Activated naive CD8-positive, alpha-beta T cell (primary cell): ENCODE results near the gene FSIP1.

Source experiments
- H3K27ac Mint-ChIP-seq: one replicate; pipeline ENCODE4 v1.8.0; 2021; ENCODE audit warnings: mixed read lengths
- H3K27me3 Mint-ChIP-seq: one replicate; pipeline ENCODE4 v1.8.0; 2021; ENCODE audit warnings: mixed read lengths
- H3K36me3 Mint-ChIP-seq: one replicate; pipeline ENCODE4 v1.8.0; 2021; ENCODE audit warnings: mixed read lengths
- H3K4me1 Mint-ChIP-seq: one replicate; pipeline ENCODE4 v1.8.0; 2021; ENCODE audit warnings: low read depth, mixed read lengths
- H3K4me3 Mint-ChIP-seq: one replicate; pipeline ENCODE4 v1.8.0; 2021; ENCODE audit warnings: mild to moderate bottlenecking, mixed read lengths
- H3K9me3 Mint-ChIP-seq: one replicate; pipeline ENCODE4 v1.8.0; 2021; ENCODE audit warnings: low read depth, mixed read lengths

Gene FSIP1

GRCh38 chr15:39700375-39700700 lies 82.3 kb downstream of the FSIP1 start:
- no peaks in the 10 kb centered on the region for H3K9me3 Mint-ChIP-seq
- H3K27ac Mint-ChIP-seq: no peak overlapping the region
- H3K27me3 Mint-ChIP-seq: no peaks in the 10 kb centered on the region
- no peaks in the 10 kb centered on the region for H3K4me1 Mint-ChIP-seq
- no peaks in the 10 kb centered on the region for H3K36me3 Mint-ChIP-seq
- no peak overlapping the region for H3K4me3 Mint-ChIP-seq

GRCh38 chr15:39699516-39700374 lies 82.9 kb downstream of the FSIP1 start:
- H3K9me3 Mint-ChIP-seq: no peaks in the 10 kb centered on the region
- no peaks in the 10 kb centered on the region for H3K36me3 Mint-ChIP-seq
- H3K4me3 Mint-ChIP-seq: no peak overlapping the region
- H3K27ac Mint-ChIP-seq: no peak overlapping the region
- H3K4me1 Mint-ChIP-seq: no peaks in the 10 kb centered on the region
- no peaks in the 10 kb centered on the region for H3K27me3 Mint-ChIP-seq

GRCh38 chr15:39698444-39699390 lies 83.9 kb downstream of the FSIP1 start:
- Mint-ChIP-seq H3K4me1 (no peaks in the 10 kb centered on the region), H3K9me3 (no peaks in the 10 kb centered on the region), H3K4me3 (no peak overlapping the region), H3K27ac (no peak overlapping the region), H3K36me3 (no peaks in the 10 kb centered on the region), H3K27me3 (no peaks in the 10 kb centered on the region)

- Mint-ChIP-seq H3K27ac (no peak overlapping the region), H3K36me3 (no peaks in the 10 kb centered on the region), H3K4me3 (no peak overlapping the region), H3K27me3 (peaks cover 2% of the 10 kb centered on the region), H3K4me1 (no peaks in the 10 kb centered on the region), H3K9me3 (no peaks in the 10 kb centered on the region)
Measured at GRCh38 chr15:39697509-39697908, 85.1 kb downstream of the FSIP1 start.

GRCh38 chr15:39695793-39696192 lies 86.8 kb downstream of the FSIP1 start:
- H3K36me3 Mint-ChIP-seq: no peaks in the 10 kb centered on the region
- H3K27me3 Mint-ChIP-seq: peaks cover 2% of the 10 kb centered on the region
- H3K27ac Mint-ChIP-seq: no peak overlapping the region
- H3K4me3 Mint-ChIP-seq: no peak overlapping the region
- no peaks in the 10 kb centered on the region for H3K4me1 Mint-ChIP-seq
- H3K9me3 Mint-ChIP-seq: no peaks in the 10 kb centered on the region

GRCh38 chr15:39692356-39693327 lies 90.0 kb downstream of the FSIP1 start:
- H3K36me3 Mint-ChIP-seq: no peaks in the 10 kb centered on the region
- no peak overlapping the region for H3K27ac Mint-ChIP-seq
- no peaks in the 10 kb centered on the region for H3K9me3 Mint-ChIP-seq
- peaks cover 2% of the 10 kb centered on the region for H3K27me3 Mint-ChIP-seq
- H3K4me1 Mint-ChIP-seq: no peaks in the 10 kb centered on the region
- H3K4me3 Mint-ChIP-seq: no peak overlapping the region

- Mint-ChIP-seq H3K36me3 (no peaks in the 10 kb centered on the region), H3K27ac (no peak overlapping the region), H3K9me3 (no peaks in the 10 kb centered on the region), H3K4me1 (no peaks in the 10 kb centered on the region), H3K27me3 (peaks cover 2% of the 10 kb centered on the region), H3K4me3 (no peak overlapping the region)
Measured at GRCh38 chr15:39690881-39691634, 91.6 kb downstream of the FSIP1 start.

GRCh38 chr15:39687965-39688364 lies 94.7 kb downstream of the FSIP1 start:
- no peak overlapping the region for H3K4me3 Mint-ChIP-seq
- no peaks in the 10 kb centered on the region for H3K4me1 Mint-ChIP-seq
- H3K27me3 Mint-ChIP-seq: no peaks in the 10 kb centered on the region
- no peak overlapping the region for H3K27ac Mint-ChIP-seq
- H3K36me3 Mint-ChIP-seq: no peaks in the 10 kb centered on the region
- H3K9me3 Mint-ChIP-seq: no peaks in the 10 kb centered on the region

- Mint-ChIP-seq H3K27me3 (no peaks in the 10 kb centered on the region), H3K9me3 (no peaks in the 10 kb centered on the region), H3K27ac (no peak overlapping the region), H3K36me3 (no peaks in the 10 kb centered on the region), H3K4me1 (no peaks in the 10 kb centered on the region), H3K4me3 (no peak overlapping the region)
Measured at GRCh38 chr15:39685999-39686613, 96.5 kb downstream of the FSIP1 start.

- Mint-ChIP-seq H3K27ac (no peak overlapping the region), H3K4me3 (no peak overlapping the region), H3K36me3 (no peaks in the 10 kb centered on the region), H3K4me1 (no peaks in the 10 kb centered on the region), H3K27me3 (no peaks in the 10 kb centered on the region), H3K9me3 (no peaks in the 10 kb centered on the region)
Measured at GRCh38 chr15:39685367-39685766, 97.3 kb downstream of the FSIP1 start.

GRCh38 chr15:39684233-39684632 lies 98.4 kb downstream of the FSIP1 start:
- Mint-ChIP-seq H3K4me3 (no peak overlapping the region), H3K27me3 (no peaks in the 10 kb centered on the region), H3K4me1 (no peaks in the 10 kb centered on the region), H3K9me3 (no peaks in the 10 kb centered on the region), H3K27ac (no peak overlapping the region), H3K36me3 (no peaks in the 10 kb centered on the region)

- H3K9me3 Mint-ChIP-seq: no peaks in the 10 kb centered on the region
- no peak overlapping the region for H3K27ac Mint-ChIP-seq
- no peaks in the 10 kb centered on the region for H3K36me3 Mint-ChIP-seq
- H3K4me1 Mint-ChIP-seq: no peaks in the 10 kb centered on the region
- H3K4me3 Mint-ChIP-seq: no peak overlapping the region
- no peaks in the 10 kb centered on the region for H3K27me3 Mint-ChIP-seq
Measured at GRCh38 chr15:39682366-39682765, 100.3 kb downstream of the FSIP1 start.

GRCh38 chr15:39680868-39681267 lies 101.8 kb downstream of the FSIP1 start:
- H3K27me3 Mint-ChIP-seq: no peaks in the 10 kb centered on the region
- H3K9me3 Mint-ChIP-seq: no peaks in the 10 kb centered on the region
- H3K4me1 Mint-ChIP-seq: no peaks in the 10 kb centered on the region
- no peak overlapping the region for H3K4me3 Mint-ChIP-seq
- no peak overlapping the region for H3K27ac Mint-ChIP-seq
- H3K36me3 Mint-ChIP-seq: no peaks in the 10 kb centered on the region

- Mint-ChIP-seq H3K4me1 (no peaks in the 10 kb centered on the region), H3K4me3 (no peak overlapping the region), H3K36me3 (no peaks in the 10 kb centered on the region), H3K9me3 (no peaks in the 10 kb centered on the region), H3K27ac (no peak overlapping the region), H3K27me3 (no peaks in the 10 kb centered on the region)
Measured at GRCh38 chr15:39672666-39673065, 110.0 kb downstream of the FSIP1 start.
